ENCODE measurements around the gene PHACTR1.

GRCh38 chr6:12896208-12896733 lies 179.7 kb downstream of the PHACTR1 start:
- TF ChIP-seq POLR2A (IDR thresholded peaks at IDR 0.05; ENCODE audit: low read depth, low read length) (no peak), CTCF (conservative IDR thresholded peaks at IDR 0.05; ENCODE audit: low read depth, low read length) (no peak), MAZ (IDR thresholded peaks at IDR 0.05; ENCODE audit: borderline replicate concordance, low read depth, low read length) (no peak), MAFK (IDR thresholded peaks at IDR 0.05; ENCODE audit: low read depth, low read length) (no peak), USF2 (IDR thresholded peaks at IDR 0.05; ENCODE audit: low read depth, low read length) (no peak), SMC3 (IDR thresholded peaks at IDR 0.05; ENCODE audit: low read depth, low read length) (no peak), MXI1 (IDR thresholded peaks at IDR 0.05; ENCODE audit: borderline replicate concordance, low read depth, low read length) (no peak), RFX5 (IDR thresholded peaks at IDR 0.05; ENCODE audit: low read depth, low read length) (no peak), FOS (IDR thresholded peaks at IDR 0.05; ENCODE audit: low read depth, low read length) (no peak), RAD21 (IDR thresholded peaks at IDR 0.05; ENCODE audit: low read length) (no peak), BHLHE40 (IDR thresholded peaks at IDR 0.05; ENCODE audit: low read depth, low read length) (no peak), CEBPB (IDR thresholded peaks at IDR 0.05; ENCODE audit: low read depth, low read length) (no peak), RCOR1 (IDR thresholded peaks at IDR 0.05; ENCODE audit: insufficient replicate concordance, low read length) (no peak), NFE2L2 (IDR thresholded peaks at IDR 0.05; ENCODE audit: low read depth, low read length) (no peak)
